ENCODE results near the gene PTCHD1.

PTCHD1 gene

DNA sequence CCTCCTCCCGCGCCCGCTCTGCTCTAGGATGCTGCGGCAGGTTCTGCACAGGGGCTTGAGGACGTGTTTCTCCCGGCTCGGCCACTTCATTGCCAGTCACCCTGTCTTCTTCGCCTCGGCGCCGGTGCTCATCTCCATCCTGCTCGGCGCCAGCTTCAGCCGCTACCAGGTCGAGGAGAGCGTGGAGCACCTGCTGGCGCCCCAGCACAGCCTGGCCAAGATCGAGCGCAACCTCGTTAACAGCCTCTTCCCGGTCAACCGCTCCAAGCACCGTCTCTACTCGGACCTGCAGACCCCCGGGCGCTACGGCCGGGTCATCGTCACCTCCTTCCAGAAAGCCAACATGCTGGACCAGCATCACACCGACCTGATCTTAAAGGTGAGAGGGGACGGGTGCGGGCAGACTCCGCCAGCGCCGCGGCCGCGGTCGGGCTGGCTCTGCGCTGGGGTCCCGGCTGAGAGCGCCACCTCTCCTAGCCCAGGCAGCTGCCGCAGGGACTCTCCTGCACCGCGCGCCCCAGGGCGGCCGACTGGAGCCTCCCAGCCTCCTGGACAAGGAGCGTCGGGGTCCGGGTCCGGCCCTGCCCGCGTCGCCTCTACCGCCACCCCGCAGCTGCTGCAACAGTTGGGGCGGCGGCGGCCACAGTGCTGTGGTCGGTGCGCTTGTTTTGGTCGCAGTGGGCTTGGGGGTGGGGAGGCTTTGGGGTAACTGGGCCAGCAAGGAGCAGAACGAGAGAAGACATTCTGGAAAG, at the start of gene PTCHD1:
Gene PTCHD1, plus strand, starts transcription at position 2 of the 752 bp plus-strand sequence. Its CDS starts 27 bp downstream, at position 29.
- DNase-seq: no peak

DNA sequence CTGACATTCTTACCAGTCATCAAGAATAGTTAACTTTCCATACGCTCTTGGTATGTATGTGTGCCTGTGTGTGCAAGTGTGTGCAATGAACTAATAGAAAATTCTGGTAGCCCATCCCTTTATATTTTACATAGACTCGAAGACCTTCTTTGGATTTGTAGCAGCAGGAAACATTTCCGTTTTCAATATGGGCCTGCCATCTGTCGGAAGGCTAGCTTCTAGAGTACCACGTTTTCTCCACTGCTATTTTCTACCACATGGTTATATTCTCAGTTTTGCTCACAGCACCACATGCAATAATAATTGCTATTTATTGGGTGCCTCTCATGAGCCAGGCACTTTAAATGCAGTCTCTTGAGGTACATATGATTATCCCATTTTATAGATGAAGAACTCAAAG, 47.9 kb upstream of the PTCHD1 start:
- DNase-seq: no peak

DNA sequence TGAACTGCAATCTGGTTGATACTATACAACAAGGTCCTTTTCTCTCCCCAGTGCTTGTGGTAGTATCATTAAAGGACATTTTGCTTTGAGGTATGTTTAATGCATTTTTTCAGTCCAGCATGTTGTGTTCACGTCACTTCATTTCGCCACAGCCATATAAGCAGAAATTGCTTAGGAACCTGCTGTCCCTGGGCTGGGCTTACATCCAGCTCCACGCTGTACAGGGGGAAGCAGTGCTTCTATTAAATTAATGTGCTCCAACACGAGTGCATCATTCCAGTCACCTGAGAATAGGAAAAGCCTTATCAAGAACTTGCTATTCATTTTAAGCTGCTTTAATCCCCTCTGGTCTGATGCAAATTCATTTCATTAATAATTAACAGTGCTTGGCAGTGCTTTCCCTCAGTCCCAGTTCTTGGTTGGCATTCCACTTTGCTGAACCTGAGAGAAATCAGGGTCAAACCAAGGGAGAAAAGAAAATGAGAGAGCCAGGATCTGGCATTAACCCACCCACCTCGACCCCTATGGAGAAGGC, 47.4 kb upstream of the PTCHD1 start:
- no peak for DNase-seq

DNA sequence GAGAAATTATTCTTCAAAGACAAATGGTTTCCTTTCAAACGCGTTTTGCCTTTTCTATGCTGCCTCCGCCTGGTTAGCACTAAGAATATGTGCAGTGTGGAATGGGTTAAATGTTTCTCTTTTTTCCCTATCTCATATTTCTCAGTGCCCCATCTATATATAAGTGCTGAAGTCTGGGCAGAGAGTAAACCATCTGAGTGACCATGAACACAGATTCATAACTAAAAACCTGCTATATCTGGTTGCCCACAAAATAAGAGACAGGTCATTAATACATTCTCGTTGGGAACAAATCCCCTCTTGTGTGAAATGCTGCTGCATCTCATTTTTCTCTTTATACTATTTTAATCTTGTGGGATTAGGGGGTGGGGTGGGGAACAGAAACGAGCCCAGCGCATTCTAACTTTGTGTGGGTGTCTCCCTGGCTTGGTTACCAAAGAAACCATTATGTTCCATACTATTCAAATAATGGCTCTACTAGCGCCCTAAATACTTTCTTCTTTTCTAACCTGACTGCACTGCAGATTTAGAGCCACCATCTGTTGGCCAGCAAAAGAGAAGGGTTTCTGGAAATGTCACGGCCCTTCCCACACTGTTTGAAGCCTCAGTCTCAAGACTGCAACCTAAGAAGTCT, 42.2 kb upstream of the PTCHD1 start:
- DNase-seq: no peak

- DNase-seq: peak; percentile 28
These were observed 41.5 kb upstream of the PTCHD1 start for GRCh38 chrX:23292988-23293651.

DNA sequence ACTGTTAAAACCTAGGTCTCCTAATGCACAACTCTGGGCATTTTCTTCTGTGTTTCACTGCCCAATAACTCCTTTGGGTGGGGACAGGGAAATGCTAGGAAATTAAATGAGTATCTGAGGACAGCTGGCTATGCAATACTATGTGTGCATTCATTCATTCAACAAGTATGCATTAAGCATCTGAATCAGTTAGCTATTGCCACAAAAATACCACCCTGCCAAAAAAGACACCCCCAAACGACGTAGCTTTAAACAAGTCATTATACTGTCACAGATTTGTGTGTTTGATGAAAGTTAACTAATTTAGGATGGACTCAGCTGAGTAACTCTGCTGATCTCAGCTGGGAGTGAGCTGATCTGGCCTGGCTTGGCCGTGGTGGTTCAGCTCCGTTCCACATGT, 29.8 kb upstream of the PTCHD1 start:
- DNase-seq: no peak

DNA sequence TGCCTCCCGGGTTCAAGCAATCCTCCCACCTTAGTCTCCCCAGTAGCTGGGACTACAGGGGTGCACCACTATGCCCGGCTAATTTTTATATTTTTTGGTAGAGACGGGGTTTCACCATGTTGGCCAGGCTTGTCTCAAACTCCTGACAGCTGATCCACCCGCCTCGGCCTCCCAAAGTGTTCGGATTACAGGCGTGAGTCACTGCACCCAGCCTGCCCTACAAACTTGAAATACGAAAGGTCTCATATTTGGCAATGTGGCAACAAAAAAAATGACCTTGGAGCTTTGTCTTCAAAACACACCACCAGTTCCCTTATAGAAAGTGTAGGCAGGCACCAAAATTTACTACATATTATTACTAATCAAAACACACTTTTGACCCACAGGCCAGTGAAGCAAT, 22.9 kb upstream of the PTCHD1 start:
- DNase-seq: no peak

DNA sequence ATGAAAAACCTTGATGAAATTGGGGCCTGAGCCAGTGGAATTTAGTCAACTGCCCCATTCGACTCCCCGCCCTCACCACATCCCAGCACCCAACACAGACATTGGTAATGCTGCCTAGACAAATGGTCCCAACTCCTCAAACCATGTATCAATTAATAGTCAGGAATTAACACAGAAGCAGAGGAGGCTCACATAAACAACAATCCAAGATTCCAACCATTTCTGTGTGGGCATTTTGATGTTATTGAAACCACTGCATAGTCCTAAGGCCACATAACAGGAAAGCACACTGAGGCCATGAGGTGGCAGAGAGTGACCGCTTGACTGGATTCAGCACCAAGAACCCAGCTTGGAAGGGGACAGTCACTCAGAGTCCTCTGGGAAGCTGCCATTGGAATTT, 22.5 kb upstream of the PTCHD1 start:
- no peak for DNase-seq

GRCh38 chrX:23317799-23318724, 16.6 kb upstream of the PTCHD1 start:
- no peak for DNase-seq

DNA sequence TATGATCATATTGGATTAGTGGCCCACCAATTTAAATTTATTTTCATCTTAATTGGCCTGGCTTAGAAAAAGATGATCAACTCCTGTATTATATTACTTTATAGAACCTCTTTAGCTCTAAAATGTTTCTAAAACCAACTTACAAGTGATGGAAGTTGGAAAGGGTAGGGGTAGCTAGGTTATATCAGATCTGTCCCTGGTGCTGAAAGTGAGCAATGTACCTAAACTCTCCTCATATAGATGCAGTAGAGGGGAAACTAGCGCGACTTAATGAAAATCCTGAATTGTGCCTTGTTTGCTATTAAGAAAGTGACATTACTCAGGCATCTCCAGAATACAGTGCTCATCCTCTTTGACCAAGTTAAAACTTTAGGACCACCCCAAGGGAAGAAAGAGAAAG, 7.5 kb upstream of the PTCHD1 start:
- DNase-seq: no peak

- no peak for DNase-seq
These were observed 2.9 kb upstream of the PTCHD1 start for GRCh38 chrX:23331701-23332100.

DNA sequence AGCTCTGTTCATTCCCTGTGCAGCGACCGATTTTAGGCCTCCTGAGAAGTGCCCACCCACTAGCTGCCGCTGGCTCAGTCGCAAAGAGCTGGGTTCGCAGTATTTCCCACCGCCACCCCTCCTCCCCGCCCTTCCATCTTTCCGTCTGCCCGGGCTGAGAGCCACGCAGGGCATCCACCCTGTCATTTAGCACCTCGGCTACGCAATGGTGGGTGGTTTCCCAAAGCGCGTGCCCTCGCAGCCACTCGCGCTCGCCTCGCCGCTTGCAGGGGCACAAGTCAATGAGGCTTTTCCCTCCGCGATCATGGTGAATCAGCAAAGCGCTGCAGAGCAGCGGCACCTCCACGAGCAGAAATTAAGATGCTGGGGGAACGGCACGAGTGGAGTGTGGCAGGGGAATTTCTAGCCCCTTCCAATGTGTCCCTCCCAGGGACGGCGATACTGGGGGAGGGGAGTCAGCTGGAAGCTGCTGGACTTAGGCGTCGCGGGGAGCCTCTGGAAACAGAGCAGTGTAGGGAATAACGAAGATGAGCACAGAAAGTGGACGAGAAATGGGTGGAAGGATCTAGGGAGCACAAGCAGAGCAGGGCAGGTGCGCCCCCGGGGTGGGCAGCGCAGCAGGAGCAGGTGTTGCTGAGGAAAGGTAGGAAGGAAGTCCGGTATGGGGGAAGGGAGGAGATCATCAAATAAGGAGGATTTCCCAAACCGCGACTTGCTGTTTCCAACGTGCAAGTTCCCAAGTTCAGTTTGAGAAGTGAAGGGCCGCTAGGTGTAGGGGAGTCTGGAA, 2.4 kb upstream of the PTCHD1 start:
- DNase-seq: no peak

DNA sequence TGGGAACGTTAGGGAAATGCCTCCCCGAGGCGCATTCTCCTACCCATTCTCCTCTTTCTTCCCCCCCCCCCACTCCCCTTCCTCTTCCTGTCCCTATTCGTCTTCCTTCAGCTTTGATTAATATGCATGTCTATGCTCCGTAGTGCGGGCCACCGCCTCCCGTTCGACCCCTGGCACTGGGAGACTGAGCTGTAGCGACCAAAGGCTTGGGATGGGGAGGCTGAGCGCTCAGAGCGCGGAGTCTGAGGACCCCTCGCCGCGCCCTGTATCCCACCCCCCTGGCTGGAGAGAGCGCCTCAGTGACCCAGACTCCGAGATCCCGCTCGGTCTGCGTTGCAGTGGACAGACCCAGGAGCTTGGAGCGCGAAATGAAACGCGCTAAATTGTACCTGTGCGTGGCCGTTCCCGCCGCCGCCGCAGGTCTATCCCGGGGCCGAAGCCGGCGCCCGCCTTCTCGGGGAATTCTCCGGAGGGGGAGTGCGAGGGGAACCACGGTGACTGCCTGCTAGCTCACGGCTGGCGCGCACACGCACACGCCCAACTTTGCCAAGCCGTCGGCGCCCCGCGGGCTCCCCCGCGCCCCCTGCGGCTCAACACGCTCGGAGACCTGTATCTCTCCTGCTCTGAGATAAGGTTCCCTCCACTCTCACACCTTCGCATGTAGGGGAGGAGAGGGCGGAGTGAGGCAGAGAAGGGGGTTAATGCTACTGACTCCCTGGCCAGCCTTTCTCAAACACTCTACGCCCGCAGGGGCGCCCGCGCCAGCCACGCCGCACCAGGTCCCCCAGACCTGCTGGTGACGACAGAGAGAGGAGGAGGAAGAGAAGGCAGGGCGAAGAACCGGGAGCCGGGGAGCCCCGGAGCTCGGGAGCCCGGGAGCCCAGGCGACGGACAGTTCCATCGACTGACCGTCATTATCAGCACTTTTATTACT, 1.5 kb upstream of the PTCHD1 start:
- no peak for DNase-seq

GRCh38 chrX:23333842-23334520, 668 bp upstream of the PTCHD1 start:
- DNase-seq: no peak

GRCh38 chrX:23334521-23334847, 165 bp upstream of the PTCHD1 start:
- no peak for DNase-seq

- no peak for DNase-seq
These were observed 3.7 kb downstream of the PTCHD1 start for GRCh38 chrX:23338334-23338733.

- no peak for DNase-seq
These were observed 6.8 kb downstream of the PTCHD1 start for GRCh38 chrX:23341452-23341851.

DNA sequence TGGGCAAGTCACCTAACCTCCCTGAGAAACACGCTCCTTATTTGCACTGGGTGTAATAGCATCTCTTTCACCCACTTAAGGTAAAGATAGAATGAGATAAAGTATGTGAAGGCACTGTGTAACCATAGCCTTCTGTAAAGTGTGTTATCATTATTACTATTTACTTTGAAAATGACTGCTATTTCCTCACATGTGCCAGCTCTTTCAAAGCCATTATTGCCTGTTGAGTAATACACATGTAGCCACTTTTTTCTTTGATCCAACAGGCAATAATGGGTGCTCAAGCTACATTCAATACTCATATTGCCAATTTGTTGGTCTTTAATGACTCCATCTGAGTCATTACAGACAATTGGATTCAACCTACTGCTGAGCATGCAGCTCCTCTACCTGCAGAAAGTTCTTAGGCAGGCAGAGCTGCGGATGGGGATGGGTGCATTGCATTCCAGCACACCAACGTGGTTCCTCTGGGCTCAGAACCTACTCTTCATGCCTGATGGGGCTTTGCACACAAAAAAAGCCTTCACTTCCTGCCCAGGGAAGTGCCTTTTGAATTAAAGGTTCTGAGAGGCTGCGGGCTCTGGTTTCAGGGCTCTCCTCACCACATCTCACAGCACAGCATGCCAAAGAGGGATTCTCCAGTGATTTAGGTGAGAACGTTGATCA, 9.7 kb downstream of the PTCHD1 start:
- DNase-seq: no peak

- no peak for DNase-seq
These were observed 10.2 kb downstream of the PTCHD1 start for GRCh38 chrX:23344904-23345271.

DNA sequence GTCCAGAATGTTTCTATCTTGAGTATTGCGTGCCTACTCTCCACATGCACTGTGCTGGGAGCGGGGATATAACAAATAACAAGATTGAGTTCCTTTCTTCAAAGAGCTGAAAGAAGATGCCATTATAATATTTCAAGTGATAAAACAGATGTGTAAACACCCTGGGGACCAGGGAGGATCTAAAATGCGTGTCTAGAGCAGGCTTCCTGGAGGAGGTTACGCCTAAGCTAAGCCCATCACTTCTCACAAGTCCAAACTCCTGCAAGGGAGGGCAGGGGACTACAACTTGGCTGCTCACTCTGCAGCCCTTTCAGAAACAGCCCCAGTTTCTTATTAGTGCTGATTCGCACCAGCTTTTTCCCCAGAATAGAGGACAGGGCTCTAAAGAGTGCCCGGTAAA, 21.5 kb downstream of the PTCHD1 start:
- no peak for DNase-seq

Data from NCI-H226 (cell line).